KMS-11 (cell line): ENCODE measurements around the gene USP3.

Source experiments
- H2AFZ ChIP-seq: fragments of 200-600 bp; sonication (generic); 2 replicates; pipeline ENCODE4 v1.6.1; 2016; ENCODE audit warnings: antibody characterized with exemption, mixed run types, low read depth
- H3K27ac ChIP-seq: fragments of 200-600 bp; sonication (generic); 2 replicates; pipeline ENCODE4 v1.6.1; 2016; ENCODE audit warnings: mild to moderate bottlenecking, mixed run types
- H3K27me3 ChIP-seq: fragments of 200-600 bp; sonication (generic); 2 replicates; pipeline ENCODE4 v1.6.1; 2017; ENCODE audit warnings: mild to moderate bottlenecking, low read depth, mixed run types, moderate library complexity; ENCODE audit not compliant: insufficient read depth
- H3K36me3 ChIP-seq: fragments of 200-600 bp; sonication (generic); 2 replicates; pipeline ENCODE4 v1.6.1; 2017; ENCODE audit warnings: mild to moderate bottlenecking, mixed run types; ENCODE audit not compliant: insufficient read depth
- H3K4me1 ChIP-seq: fragments of 200-600 bp; sonication (generic); 2 replicates; pipeline ENCODE4 v1.6.1; 2016; ENCODE audit warnings: mild to moderate bottlenecking, low read depth, mixed run types; ENCODE audit not compliant: poor library complexity, severe bottlenecking
- H3K4me2 ChIP-seq: fragments of 200-600 bp; sonication (generic); 2 replicates; pipeline ENCODE4 v1.7.0; 2016; ENCODE audit warnings: mild to moderate bottlenecking, mixed run types
- H3K4me3 ChIP-seq: fragments of 200-600 bp; sonication (generic); IDR thresholded peaks from 2 replicates; pipeline ENCODE4 v1.6.1; 2017; ENCODE audit warnings: low read depth, low read length, mixed read lengths; ENCODE audit not compliant: insufficient read depth
- H3K79me2 ChIP-seq: fragments of 200-600 bp; sonication (generic); 2 replicates; pipeline ENCODE4 v1.6.1; 2016; ENCODE audit warnings: low read depth, mixed run types; ENCODE audit not compliant: insufficient read depth
- H3K9ac ChIP-seq: fragments of 200-600 bp; sonication (generic); 2 replicates; pipeline ENCODE4 v1.6.1; 2016; ENCODE audit warnings: mild to moderate bottlenecking, mixed run types
- H4K20me1 ChIP-seq: fragments of 200-600 bp; sonication (generic); 2 replicates; pipeline ENCODE4 v1.6.1; 2016; ENCODE audit warnings: mild to moderate bottlenecking, mixed run types; ENCODE audit not compliant: insufficient read depth
- CTCF ChIP-seq: fragments of 200-600 bp; sonication (generic); conservative IDR thresholded peaks from 2 replicates; pipeline ENCODE4 v1.6.1; 2017; ENCODE audit warnings: low read depth, mild to moderate bottlenecking, antibody characterized with exemption, low read length, moderate library complexity, mixed read lengths

The USP3 gene

GRCh38 chr15:63458794-63459395 is 45.5 kb upstream of the USP3 start:
- Histone ChIP-seq H3K27ac (no peak overlapping the region), H3K79me2 (no peaks in the 10 kb centered on the region), H3K4me1 (peaks cover 4% of the 10 kb centered on the region), H3K4me2 (no peak overlapping the region), H3K36me3 (no peaks in the 10 kb centered on the region), H3K27me3 (no peaks in the 10 kb centered on the region), H4K20me1 (no peaks in the 10 kb centered on the region), H2AFZ (no peak overlapping the region), H3K4me3 (no peak overlapping the region), H3K9ac (no peak overlapping the region)
- no peak for TF ChIP-seq CTCF

- Histone ChIP-seq H3K36me3 (no peaks in the 10 kb centered on the region), H3K27ac (no peak overlapping the region), H3K27me3 (no peaks in the 10 kb centered on the region), H4K20me1 (no peaks in the 10 kb centered on the region), H3K4me3 (no peak overlapping the region), H3K79me2 (no peaks in the 10 kb centered on the region), H3K4me1 (peaks cover 4% of the 10 kb centered on the region), H3K9ac (no peak overlapping the region), H3K4me2 (no peak overlapping the region), H2AFZ (no peak overlapping the region)
- no peak for TF ChIP-seq CTCF
Measured at GRCh38 chr15:63460210-63461155, 43.9 kb upstream of the USP3 start.

- peaks cover 9% of the 10 kb centered on the region for H3K4me1 ChIP-seq
- H3K27me3 ChIP-seq: no peaks in the 10 kb centered on the region
- no peak overlapping the region for H2AFZ ChIP-seq
- no peak overlapping the region for H3K9ac ChIP-seq
- TF ChIP-seq CTCF: no peak
- no peaks in the 10 kb centered on the region for H4K20me1 ChIP-seq
- H3K27ac ChIP-seq: no peak overlapping the region
- no peak overlapping the region for H3K4me2 ChIP-seq
- H3K36me3 ChIP-seq: no peaks in the 10 kb centered on the region
- no peak overlapping the region for H3K4me3 ChIP-seq
- no peaks in the 10 kb centered on the region for H3K79me2 ChIP-seq
Measured at GRCh38 chr15:63461230-63461985, 43.0 kb upstream of the USP3 start.

- no peak overlapping the region for H3K4me3 ChIP-seq
- H4K20me1 ChIP-seq: no peaks in the 10 kb centered on the region
- no peaks in the 10 kb centered on the region for H3K79me2 ChIP-seq
- H3K4me2 ChIP-seq: no peak overlapping the region
- no peaks in the 10 kb centered on the region for H3K27me3 ChIP-seq
- no peaks in the 10 kb centered on the region for H3K36me3 ChIP-seq
- H3K4me1 ChIP-seq: peaks cover 16% of the 10 kb centered on the region
- no peak overlapping the region for H3K27ac ChIP-seq
- H2AFZ ChIP-seq: no peak overlapping the region
- H3K9ac ChIP-seq: no peak overlapping the region
- no peak for TF ChIP-seq CTCF
Measured at GRCh38 chr15:63462088-63462487, 42.3 kb upstream of the USP3 start.
